ENCODE data around the gene DYNLL1.

DNA sequence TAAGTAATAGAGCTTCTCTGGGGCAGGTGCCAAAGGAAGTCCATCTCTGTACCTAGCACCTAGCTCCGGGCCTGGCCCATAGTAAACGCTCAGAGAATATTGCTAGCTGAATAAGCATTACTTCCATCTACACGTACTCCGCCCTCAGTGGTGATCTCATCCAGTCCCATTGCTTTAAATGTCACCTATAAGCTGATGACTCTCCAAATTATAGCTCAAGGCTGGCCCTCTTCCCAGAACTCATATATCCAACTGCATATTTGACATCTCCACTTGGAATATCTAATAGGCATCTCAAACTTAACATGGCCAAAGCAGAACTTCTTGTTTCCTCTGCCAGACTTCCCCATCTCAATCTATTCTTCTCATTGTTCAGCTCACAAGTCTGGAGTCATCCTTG lies 6.9 kb upstream of the DYNLL1 start:
- TF ChIP-seq ZNF274 (IDR thresholded peaks at IDR 0.05; ENCODE audit: low read depth, low read length): no peak
- TF ChIP-seq SUZ12 (IDR thresholded peaks at IDR 0.05; ENCODE audit: extremely low read depth, insufficient read depth, insufficient read length): no peak
- TF ChIP-seq YY1 (IDR thresholded peaks at IDR 0.05; ENCODE audit: insufficient read depth, insufficient read length): no peak
